HUES6 (cell line): ENCODE results near the gene NGFR.
A peak's percentile ranks its signal among the peaks of the same experiment; 100 is the strongest.

Experiments used
- H3K27ac ChIP-seq: 2 replicates; pipeline ENCODE4 v1.7.0; 2013; ENCODE audit warnings: low read depth, mild to moderate bottlenecking, low read length, inconsistent platforms
- H3K27me3 ChIP-seq: 2 replicates; pipeline ENCODE4 v1.6.1; 2013; ENCODE audit warnings: low read length; ENCODE audit not compliant: control insufficient read depth, insufficient read depth
- H3K36me3 ChIP-seq: 2 replicates; pipeline ENCODE4 v1.6.1; 2013; ENCODE audit warnings: low read length; ENCODE audit not compliant: control insufficient read depth, insufficient read depth
- H3K4me1 ChIP-seq: 2 replicates; pipeline ENCODE4 v1.6.1; 2013; ENCODE audit warnings: low read length; ENCODE audit not compliant: control insufficient read depth, insufficient read depth
- H3K4me3 ChIP-seq: 2 replicates; pipeline ENCODE4 v1.5.1; 2013; ENCODE audit warnings: low read depth, low read length
- H3K9ac ChIP-seq: one replicate; pipeline ENCODE4 v1.6.1; 2013; ENCODE audit warnings: mild to moderate bottlenecking, low read length
- H3K9me3 ChIP-seq: 2 replicates; pipeline ENCODE4 v1.6.1; 2013; ENCODE audit warnings: low read depth, low read length; ENCODE audit not compliant: control insufficient read depth, insufficient read depth

NGFR gene

DNA sequence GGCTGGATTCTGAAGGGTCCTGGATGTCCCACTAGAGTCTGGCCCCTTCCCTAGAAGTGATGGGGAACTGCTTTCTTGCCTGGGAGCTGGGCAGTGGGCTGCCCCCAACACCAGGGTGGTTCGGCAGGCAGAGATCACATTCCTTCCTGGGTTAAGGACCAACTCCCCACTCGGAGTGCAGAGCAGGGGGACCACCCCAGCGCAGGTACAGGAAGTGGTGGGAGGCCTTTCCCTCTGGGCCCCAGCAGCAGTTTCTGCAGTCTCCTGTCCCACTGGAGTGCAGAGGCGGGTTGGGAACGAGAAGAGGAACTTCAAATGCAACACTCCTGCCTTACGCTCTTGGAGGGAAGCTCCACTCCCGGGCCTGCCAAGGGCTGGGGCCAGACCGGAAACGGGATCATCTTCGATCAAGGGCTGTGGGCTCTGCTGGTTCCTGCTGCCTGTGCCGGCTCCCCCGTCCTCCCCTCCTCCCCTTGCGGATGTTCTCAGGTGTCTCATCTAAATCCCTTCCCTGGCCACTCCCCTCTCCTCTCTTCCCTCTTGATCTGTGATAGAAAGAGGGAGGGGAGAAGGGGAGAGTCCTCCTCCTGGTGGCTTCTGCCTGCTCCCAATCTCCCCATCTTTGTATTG lies 9.0 kb upstream of the NGFR start:
- Histone ChIP-seq H3K27ac (no peak overlapping the region), H3K4me3 (peak overlapping the region; percentile 37), H3K27me3 (peaks cover 8% of the 10 kb centered on the region)

DNA sequence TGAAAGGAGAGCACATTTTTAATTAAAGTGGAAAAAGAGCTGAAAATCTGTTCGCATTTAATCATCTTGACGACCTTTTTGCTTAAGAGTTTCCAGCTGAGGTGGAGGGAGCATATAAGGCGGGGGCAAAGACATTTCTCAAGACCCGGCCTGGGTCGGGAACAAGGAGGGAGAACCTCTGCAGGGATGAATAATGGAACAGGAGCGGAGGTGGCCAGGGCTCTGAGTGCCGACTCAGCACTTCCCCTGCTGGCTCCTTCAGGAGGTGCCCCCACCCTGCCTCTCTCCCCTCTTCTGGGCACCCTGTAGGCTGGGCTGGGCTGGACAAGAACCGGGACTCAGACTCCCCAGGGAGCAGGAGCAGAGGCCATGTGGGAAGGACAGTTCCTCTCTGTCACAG lies 7.9 kb upstream of the NGFR start:
- Histone ChIP-seq H3K9ac (no peak overlapping the region), H3K9me3 (no peaks in the 10 kb centered on the region), H3K4me1 (peaks cover 43% of the 10 kb centered on the region), H3K4me3 (no peak overlapping the region), H3K36me3 (no peaks in the 10 kb centered on the region), H3K27me3 (peaks cover 10% of the 10 kb centered on the region; the same call in 1 of the 2 replicates), H3K27ac (no peak overlapping the region)

More for the DNA sequence above, 9.0 kb upstream of the NGFR start:
- no peaks in the 10 kb centered on the region for H3K36me3 ChIP-seq
- peaks cover 38% of the 10 kb centered on the region for H3K4me1 ChIP-seq
- H3K9me3 ChIP-seq, result no peaks in the 10 kb centered on the region
- peak overlapping the region; percentile 32 for H3K9ac ChIP-seq

DNA sequence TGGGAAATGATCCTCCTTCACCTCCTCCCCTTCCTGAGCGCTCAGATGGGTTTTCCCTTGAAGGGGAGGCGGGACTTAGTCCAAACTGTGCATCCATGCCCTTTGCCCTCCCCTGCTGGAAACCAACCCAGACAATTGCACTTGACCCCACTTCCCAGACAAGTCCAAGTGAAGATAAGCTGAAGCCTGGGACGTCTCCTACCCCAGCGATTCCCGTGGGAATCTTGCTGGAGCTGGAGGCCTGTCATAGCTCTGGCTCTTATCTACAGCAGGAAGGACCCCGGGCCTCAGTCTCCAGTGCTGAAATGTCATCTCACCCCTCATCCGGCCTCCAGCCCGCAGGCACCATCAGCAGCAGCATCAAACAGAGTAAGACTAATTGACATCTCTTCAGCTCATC lies 6.5 kb upstream of the NGFR start:
- Histone ChIP-seq H3K27me3 (peaks cover 15% of the 10 kb centered on the region), H3K4me3 (no peak overlapping the region), H3K36me3 (no peaks in the 10 kb centered on the region), H3K9me3 (no peaks in the 10 kb centered on the region), H3K4me1 (peaks cover 37% of the 10 kb centered on the region), H3K27ac (no peak overlapping the region), H3K9ac (no peak overlapping the region)

DNA sequence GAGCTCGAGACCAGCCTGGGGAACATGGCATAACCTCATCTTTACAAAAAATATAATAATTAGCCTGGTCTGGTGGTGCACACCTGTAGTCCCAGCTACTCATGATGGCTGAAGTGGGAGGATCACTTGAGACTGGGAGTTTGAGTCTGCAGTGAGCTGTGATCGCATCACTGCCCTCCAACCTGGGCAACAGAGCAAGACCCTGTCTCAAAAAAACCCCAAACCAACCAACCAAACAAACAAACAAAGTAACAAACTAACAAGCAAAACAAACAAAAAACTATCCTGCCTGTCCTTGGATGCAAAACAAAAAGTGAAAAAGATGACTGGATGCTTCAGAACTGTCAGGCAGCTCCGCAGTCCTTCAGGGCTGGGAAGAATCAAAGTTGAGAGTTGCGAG lies 5.7 kb upstream of the NGFR start:
- peaks cover 21% of the 10 kb centered on the region for H3K27me3 ChIP-seq
- H3K9me3 ChIP-seq, result no peaks in the 10 kb centered on the region
- H3K4me3 ChIP-seq, result no peak overlapping the region
- no peaks in the 10 kb centered on the region for H3K36me3 ChIP-seq
- peaks cover 31% of the 10 kb centered on the region for H3K4me1 ChIP-seq
- no peak overlapping the region for H3K27ac ChIP-seq
- no peak overlapping the region for H3K9ac ChIP-seq

DNA sequence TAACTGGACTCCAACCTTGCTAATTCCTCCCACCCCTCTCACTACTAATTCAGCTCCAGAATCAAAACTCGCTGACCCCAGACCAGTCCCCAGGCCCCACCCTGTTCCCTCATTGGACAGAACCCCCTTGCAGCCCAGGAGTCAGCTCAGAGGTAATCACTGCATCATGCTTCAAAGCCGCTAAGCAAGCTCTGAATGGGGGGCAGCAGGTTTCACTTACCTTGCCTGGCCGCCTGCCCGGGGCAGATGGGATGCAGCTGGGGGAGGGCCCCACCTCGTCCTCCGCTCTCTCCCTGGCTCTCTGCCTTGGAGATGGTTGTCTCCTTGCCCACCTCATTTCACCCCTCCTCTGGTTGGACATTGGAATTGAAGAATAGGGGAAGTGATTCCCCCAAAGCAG lies 4.8 kb upstream of the NGFR start:
- Histone ChIP-seq H3K27ac (no peak overlapping the region), H3K27me3 (peaks cover 27% of the 10 kb centered on the region), H3K9me3 (no peaks in the 10 kb centered on the region), H3K9ac (no peak overlapping the region), H3K36me3 (no peaks in the 10 kb centered on the region), H3K4me3 (no peak overlapping the region), H3K4me1 (peaks cover 29% of the 10 kb centered on the region)

DNA sequence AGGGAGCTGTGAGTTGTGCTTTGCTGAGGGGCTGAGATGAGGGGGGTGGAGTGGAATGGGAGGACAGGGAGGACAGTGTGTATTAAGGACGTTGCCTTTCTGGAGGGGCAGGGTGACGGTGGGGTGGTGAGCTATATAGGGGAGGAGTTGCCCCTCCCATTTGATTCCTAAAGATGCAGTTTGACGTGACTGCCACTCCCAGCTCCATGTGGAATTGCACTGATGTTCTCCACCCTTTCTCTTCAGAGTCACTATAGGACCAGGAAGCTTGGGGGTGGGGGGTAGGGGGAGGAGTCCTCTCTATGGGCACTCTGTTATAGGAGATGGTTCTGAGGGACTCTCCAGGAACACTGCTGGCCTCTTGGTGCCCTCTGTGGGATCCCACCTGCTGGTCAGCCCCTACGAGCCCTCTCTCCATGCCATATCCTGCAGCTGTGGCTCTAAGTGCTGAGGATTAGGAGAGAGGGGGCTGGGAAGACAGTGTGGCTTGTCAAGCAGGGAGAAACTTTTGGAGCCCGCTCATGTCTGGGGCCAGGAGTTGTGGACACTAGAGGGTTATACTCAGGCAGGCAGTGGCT lies 3.8 kb upstream of the NGFR start:
- no peak overlapping the region for H3K27ac ChIP-seq
- H3K36me3 ChIP-seq, result no peaks in the 10 kb centered on the region
- H3K9me3 ChIP-seq, result no peaks in the 10 kb centered on the region
- H3K9ac ChIP-seq, result no peak overlapping the region
- peaks cover 19% of the 10 kb centered on the region for H3K4me1 ChIP-seq
- no peak overlapping the region for H3K4me3 ChIP-seq
- H3K27me3 ChIP-seq, result peaks cover 34% of the 10 kb centered on the region

DNA sequence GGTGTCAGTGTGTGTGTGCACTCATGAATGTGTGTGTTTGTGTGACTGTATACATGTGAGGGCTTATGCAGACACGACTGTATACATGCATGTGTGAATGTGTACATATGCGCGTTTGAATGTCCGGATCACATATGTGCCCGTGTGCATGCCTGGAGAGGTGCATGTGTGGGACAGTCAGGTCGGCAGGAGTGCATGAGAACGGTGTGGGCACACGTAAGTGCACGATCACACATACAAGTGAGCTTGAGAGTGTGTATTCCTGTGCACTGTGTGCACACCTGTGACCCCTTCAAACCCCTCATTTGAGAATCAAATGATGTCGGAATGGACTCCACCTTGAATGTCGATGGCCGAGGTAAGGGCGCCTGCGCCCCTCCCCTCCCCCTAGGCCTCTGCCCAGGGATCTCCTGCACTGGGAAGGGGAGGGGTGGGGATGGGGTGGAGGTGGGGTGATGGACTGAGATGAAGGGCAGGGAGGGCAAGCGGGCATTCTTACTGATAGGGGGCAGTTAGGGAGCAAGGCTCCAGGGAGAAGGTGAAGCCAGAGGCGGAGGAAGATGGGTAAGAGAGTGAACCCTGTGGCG lies 601 bp upstream of the NGFR start:
- H3K9ac ChIP-seq, result no peak overlapping the region

DNA sequence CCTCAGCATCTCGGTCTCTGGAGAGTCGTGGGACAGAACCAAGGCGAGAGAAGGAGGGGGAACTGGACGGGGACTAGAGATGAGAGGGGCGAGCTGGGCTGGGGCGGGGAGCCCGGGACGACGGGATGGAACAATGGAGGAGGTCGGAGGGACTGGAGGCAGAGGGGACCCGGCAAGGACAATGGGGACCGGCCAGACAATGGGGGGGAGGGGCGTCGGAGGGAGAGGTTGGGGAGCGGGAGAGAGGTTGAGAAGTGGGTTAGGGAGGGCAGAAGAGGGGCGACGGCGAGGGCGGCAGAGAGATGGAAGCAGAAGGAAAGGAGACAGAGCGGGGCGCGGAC lies 719 bp downstream of the NGFR start:
- Histone ChIP-seq H3K27ac (no peak overlapping the region), H3K36me3 (no peaks in the 10 kb centered on the region), H3K9ac (no peak overlapping the region), H3K4me1 (peaks cover 36% of the 10 kb centered on the region), H3K4me3 (peak overlapping the region; percentile 83), H3K27me3 (peaks cover 64% of the 10 kb centered on the region), H3K9me3 (no peaks in the 10 kb centered on the region)

More for the DNA sequence above, 601 bp upstream of the NGFR start:
- Histone ChIP-seq H3K4me1 (peaks cover 28% of the 10 kb centered on the region), H3K27me3 (peaks cover 65% of the 10 kb centered on the region), H3K4me3 (peak overlapping the region; percentile 83), H3K9me3 (no peaks in the 10 kb centered on the region), H3K27ac (no peak overlapping the region), H3K36me3 (no peaks in the 10 kb centered on the region)

DNA sequence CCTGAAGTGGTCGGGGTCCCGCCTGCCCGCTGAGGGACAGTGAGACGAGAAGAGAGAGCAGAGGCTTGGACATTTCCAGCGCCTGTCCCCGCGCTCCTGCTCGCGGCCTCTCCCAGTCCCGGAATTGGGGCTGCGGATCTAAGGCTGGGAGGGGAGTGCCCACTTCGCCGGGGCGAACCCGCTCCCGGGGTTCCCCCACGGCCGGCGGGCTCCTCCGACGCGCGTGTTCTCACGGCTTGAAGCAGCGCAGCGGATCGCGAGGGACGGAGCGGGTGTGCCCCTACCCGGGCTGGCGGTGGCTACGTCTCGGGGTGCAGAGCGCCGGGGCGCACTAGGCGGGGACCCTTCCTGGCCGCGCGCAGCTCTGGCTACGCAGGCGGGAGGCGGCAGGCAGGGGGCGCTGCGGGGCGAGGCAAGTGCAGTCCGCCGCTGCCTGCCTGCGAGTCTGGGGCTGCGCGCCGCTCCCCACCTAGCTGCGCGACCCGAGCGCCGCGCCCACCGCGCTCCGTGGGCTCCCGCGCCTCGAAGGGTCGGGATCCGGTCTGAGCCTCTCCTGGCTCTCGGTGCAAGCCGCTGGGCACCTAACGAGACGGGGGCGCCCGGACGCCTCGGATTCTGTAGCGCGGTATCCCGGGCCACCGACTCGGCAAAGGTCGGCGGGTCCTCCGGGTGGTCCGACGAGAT lies 1.2 kb downstream of the NGFR start:
- H3K9ac ChIP-seq, result peak overlapping the region; percentile 35
- no peaks in the 10 kb centered on the region for H3K9me3 ChIP-seq
- H3K4me3 ChIP-seq, result peak overlapping the region; percentile 83
- H3K27me3 ChIP-seq, result peaks cover 59% of the 10 kb centered on the region
- peaks cover 33% of the 10 kb centered on the region for H3K4me1 ChIP-seq
- no peak overlapping the region for H3K27ac ChIP-seq
- no peaks in the 10 kb centered on the region for H3K36me3 ChIP-seq

DNA sequence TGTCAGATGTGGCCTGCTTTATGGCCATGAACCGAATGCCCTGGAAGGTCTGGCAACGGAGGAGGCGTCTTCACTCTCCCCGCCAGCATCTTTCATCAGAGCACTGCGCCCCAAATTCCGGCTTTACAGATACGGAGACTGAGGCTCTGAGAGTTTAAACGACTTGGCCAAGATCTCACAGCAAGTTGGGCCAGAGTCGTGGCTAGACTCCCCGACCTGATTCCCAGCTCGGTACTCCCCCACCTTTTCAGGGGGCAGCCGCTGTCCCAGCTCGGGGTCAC lies 1.7 kb downstream of the NGFR start:
- Histone ChIP-seq H3K27me3 (peaks cover 59% of the 10 kb centered on the region), H3K4me1 (peaks cover 33% of the 10 kb centered on the region), H3K9ac (peak overlapping the region; percentile 56), H3K9me3 (no peaks in the 10 kb centered on the region), H3K36me3 (no peaks in the 10 kb centered on the region), H3K4me3 (peak overlapping the region; percentile 83), H3K27ac (no peak overlapping the region)
